22Rv1 (cell line): ENCODE data around the gene GNAI1.

Source experiments
- H3K27ac ChIP-seq: fragments of 450-650 bp; 2 replicates; pipeline ENCODE4 v1.5.1; 2017
- CTCF ChIP-seq: fragments of 450-650 bp; IDR thresholded peaks from 2 replicates; pipeline ENCODE4 v1.5.1; 2017; ENCODE audit warnings: mild to moderate bottlenecking
- ZFX ChIP-seq: fragments of 450-650 bp; IDR thresholded peaks from 2 replicates; pipeline ENCODE4 v1.6.1; 2017; ENCODE audit warnings: antibody characterized with exemption, borderline replicate concordance

Gene GNAI1

GRCh38 chr7:80225361-80225760 is 90.7 kb downstream of the GNAI1 start:
- TF ChIP-seq CTCF (no peak), ZFX (no peak)
- no peak overlapping the region for H3K27ac ChIP-seq

- no peak for TF ChIP-seq ZFX
- H3K27ac ChIP-seq, result no peak overlapping the region
Observed at GRCh38 chr7:80226629-80227028, 92.0 kb downstream of the GNAI1 start.

GRCh38 chr7:80230327-80230726 is 95.7 kb downstream of the GNAI1 start:
- H3K27ac ChIP-seq, result no peak overlapping the region
- TF ChIP-seq ZFX (no peak), CTCF (no peak)

GRCh38 chr7:80231707-80232106 is 97.1 kb downstream of the GNAI1 start:
- TF ChIP-seq ZFX, result no peak
- TF ChIP-seq CTCF, result no peak
- no peak overlapping the region for H3K27ac ChIP-seq

- TF ChIP-seq CTCF (no peak), ZFX (no peak)
- no peak overlapping the region for H3K27ac ChIP-seq
Observed at GRCh38 chr7:80232979-80233724, 98.5 kb downstream of the GNAI1 start.

GRCh38 chr7:80235334-80235733 is 100.7 kb downstream of the GNAI1 start:
- TF ChIP-seq ZFX (no peak), CTCF (no peak)
- H3K27ac ChIP-seq, result no peak overlapping the region

- TF ChIP-seq CTCF (no peak), ZFX (no peak)
- H3K27ac ChIP-seq, result no peak overlapping the region
Observed at GRCh38 chr7:80236681-80237080, 102.0 kb downstream of the GNAI1 start.
